Fibroblast of the conjunctiva (primary cell): ENCODE measurements around the gene HIF1AN.

Experiments used
- DNase-seq: peaks from one replicate; pipeline ENCODE4 v3.0.0-alpha.2; 2010; ENCODE audit warnings: low read depth

The HIF1AN gene

GRCh38 chr10:100535715-100536353, at the start of gene HIF1AN:
HIF1AN (plus strand) TSS chr10:100535943; CDS start chr10:100535959, 16 bp downstream.
- DNase-seq: peak; percentile 92

GRCh38 chr10:100487529-100487928, 48.2 kb upstream of the HIF1AN start:
- no peak for DNase-seq

- no peak for DNase-seq
Observed at GRCh38 chr10:100489396-100489795, 46.3 kb upstream of the HIF1AN start.

GRCh38 chr10:100490531-100490930, 45.2 kb upstream of the HIF1AN start:
- DNase-seq: no peak

GRCh38 chr10:100496567-100496966, 39.2 kb upstream of the HIF1AN start:
- no peak for DNase-seq

GRCh38 chr10:100498059-100498458, 37.7 kb upstream of the HIF1AN start:
- no peak for DNase-seq

GRCh38 chr10:100501423-100501822, 34.3 kb upstream of the HIF1AN start:
- no peak for DNase-seq

GRCh38 chr10:100502926-100503494, 32.7 kb upstream of the HIF1AN start:
- peak; percentile 22 for DNase-seq

- peak; percentile 47 for DNase-seq
Observed at GRCh38 chr10:100504096-100504495, 31.6 kb upstream of the HIF1AN start.

- no peak for DNase-seq
Observed at GRCh38 chr10:100505164-100505563, 30.6 kb upstream of the HIF1AN start.

GRCh38 chr10:100506596-100507356, 29.0 kb upstream of the HIF1AN start:
- no peak for DNase-seq

GRCh38 chr10:100507357-100507732, 28.4 kb upstream of the HIF1AN start:
- DNase-seq: no peak

- DNase-seq: no peak
Observed at GRCh38 chr10:100508266-100508665, 27.5 kb upstream of the HIF1AN start.

GRCh38 chr10:100508691-100509150, 27.0 kb upstream of the HIF1AN start:
- DNase-seq: peak; percentile 49

- DNase-seq: no peak
Observed at GRCh38 chr10:100509241-100509840, 26.4 kb upstream of the HIF1AN start.

GRCh38 chr10:100510533-100511308, 25.0 kb upstream of the HIF1AN start:
- DNase-seq: no peak

GRCh38 chr10:100515612-100516011, 20.1 kb upstream of the HIF1AN start:
- DNase-seq: no peak

- no peak for DNase-seq
Observed at GRCh38 chr10:100516847-100517246, 18.9 kb upstream of the HIF1AN start.

GRCh38 chr10:100518761-100519241, 16.9 kb upstream of the HIF1AN start:
- DNase-seq: peak; percentile 39

GRCh38 chr10:100519311-100520051, 16.3 kb upstream of the HIF1AN start, which contains the start of gene SEC31B:
SEC31B (minus strand) TSS chr10:100519861; CDS start chr10:100516952, 2,909 bp downstream.
- DNase-seq: no peak

GRCh38 chr10:100520811-100521210, 14.9 kb upstream of the HIF1AN start:
- DNase-seq: no peak
